K562 (cell line): Measurements from ENCODE around the gene PDGFC. TPM values are rescaled to one million over a fixed set of nuclear protein-coding genes. Genes with fewer than 3 reads are reported as not detected.

ENCODE experiments used
- ARHGAP35 ChIP-seq: fragments of 450-650 bp; IDR thresholded peaks from 2 replicates; pipeline ENCODE4 v1.6.1; 2018; ENCODE audit not compliant: partially characterized antibody
- GATAD2A ChIP-seq: fragments of 450-650 bp; IDR thresholded peaks from 2 replicates; pipeline ENCODE4 v1.6.1; 2017
- HNRNPUL1 ChIP-seq: fragments of 200-400 bp; formaldehyde crosslinking; IDR thresholded peaks from 2 replicates; pipeline ENCODE4 v1.6.1; 2017; ENCODE audit warnings: low read length
- JUND ChIP-seq, 2 experiments: IDR thresholded peaks; 2 replicates in 1 of 2; 3 replicates in 1 of 2; pipeline ENCODE4 v1.6.1; 2011; ENCODE audit warnings: borderline replicate concordance in 2 of 2, low read depth in 2 of 2, low read length in 2 of 2, improper control_type of control experiment in 1 of 2, missing biosample characterization in 1 of 2, missing genetic modification characterization in 1 of 2, missing genetic modification reagents in 1 of 2
- MCM5 ChIP-seq: fragments of 450-650 bp; IDR thresholded peaks from 2 replicates; pipeline ENCODE4 v1.6.1; 2016; ENCODE audit warnings: low read depth
- TAF15 ChIP-seq: fragments of 200-400 bp; formaldehyde crosslinking; IDR thresholded peaks from 2 replicates; pipeline ENCODE4 v1.6.1; 2017; ENCODE audit warnings: mild to moderate bottlenecking, low read depth, low read length, moderate library complexity
- ZNF644 ChIP-seq: fragments of 200-800 bp; sonication (Bioruptor generic); IDR thresholded peaks from 2 replicates; pipeline ENCODE4 v1.6.1; 2016; ENCODE audit warnings: low read depth, missing genetic modification characterization, missing compliant biosample characterization
- polyA plus RNA-seq, 8 experiments: library from polyadenylated mRNA; depleted of rRNA in 4 of 8; stranded (reverse) in 5 of 8; unstranded in 3 of 8; fragments of >200 nt; fragmentation: Nextera tagmentation in 2 of 8; fragmentation: Illumina TruSeq in 1 of 8; extraction: Ambion mirVana in 2 of 8; extraction: Trizol in 1 of 8; gene quantifications; 2 replicates each; pipeline versions ENCODE4 v1.2.1 to v1.2.3, GENCODE V29; 2011 to 2014; ENCODE audit warnings: inconsistent platforms in 1 of 8, missing spikeins in 1 of 8
- total RNA-seq, 7 experiments: library from RNA; depleted of rRNA in 6 of 7; stranded (reverse); fragments of >200 nt in 6 of 7; fragmentation: Illumina TruSeq in 2 of 7; extraction: Trizol in 2 of 7; gene quantifications; 2 replicates each; pipeline versions ENCODE4 v1.2.1 to v1.2.3, GENCODE V29; 2011 to 2021; ENCODE audit warnings: low replicate concordance in 1 of 7
- TF ChIP-seq, protein P1 (sequence below): fragments of 200-600 bp; sonication (generic); IDR thresholded peaks from one replicate; pipeline ENCODE4 v1.6.1; 2012; ENCODE audit warnings: mild to moderate bottlenecking, low read depth, low read length, inconsistent platforms

The PDGFC gene
- total and polyA plus RNA-seq, 9 of the 15 experiments (the other 6 are each of a cell fraction or from before 2014, with no cell fraction given) = not detected

- TF ChIP-seq, protein P1, sequence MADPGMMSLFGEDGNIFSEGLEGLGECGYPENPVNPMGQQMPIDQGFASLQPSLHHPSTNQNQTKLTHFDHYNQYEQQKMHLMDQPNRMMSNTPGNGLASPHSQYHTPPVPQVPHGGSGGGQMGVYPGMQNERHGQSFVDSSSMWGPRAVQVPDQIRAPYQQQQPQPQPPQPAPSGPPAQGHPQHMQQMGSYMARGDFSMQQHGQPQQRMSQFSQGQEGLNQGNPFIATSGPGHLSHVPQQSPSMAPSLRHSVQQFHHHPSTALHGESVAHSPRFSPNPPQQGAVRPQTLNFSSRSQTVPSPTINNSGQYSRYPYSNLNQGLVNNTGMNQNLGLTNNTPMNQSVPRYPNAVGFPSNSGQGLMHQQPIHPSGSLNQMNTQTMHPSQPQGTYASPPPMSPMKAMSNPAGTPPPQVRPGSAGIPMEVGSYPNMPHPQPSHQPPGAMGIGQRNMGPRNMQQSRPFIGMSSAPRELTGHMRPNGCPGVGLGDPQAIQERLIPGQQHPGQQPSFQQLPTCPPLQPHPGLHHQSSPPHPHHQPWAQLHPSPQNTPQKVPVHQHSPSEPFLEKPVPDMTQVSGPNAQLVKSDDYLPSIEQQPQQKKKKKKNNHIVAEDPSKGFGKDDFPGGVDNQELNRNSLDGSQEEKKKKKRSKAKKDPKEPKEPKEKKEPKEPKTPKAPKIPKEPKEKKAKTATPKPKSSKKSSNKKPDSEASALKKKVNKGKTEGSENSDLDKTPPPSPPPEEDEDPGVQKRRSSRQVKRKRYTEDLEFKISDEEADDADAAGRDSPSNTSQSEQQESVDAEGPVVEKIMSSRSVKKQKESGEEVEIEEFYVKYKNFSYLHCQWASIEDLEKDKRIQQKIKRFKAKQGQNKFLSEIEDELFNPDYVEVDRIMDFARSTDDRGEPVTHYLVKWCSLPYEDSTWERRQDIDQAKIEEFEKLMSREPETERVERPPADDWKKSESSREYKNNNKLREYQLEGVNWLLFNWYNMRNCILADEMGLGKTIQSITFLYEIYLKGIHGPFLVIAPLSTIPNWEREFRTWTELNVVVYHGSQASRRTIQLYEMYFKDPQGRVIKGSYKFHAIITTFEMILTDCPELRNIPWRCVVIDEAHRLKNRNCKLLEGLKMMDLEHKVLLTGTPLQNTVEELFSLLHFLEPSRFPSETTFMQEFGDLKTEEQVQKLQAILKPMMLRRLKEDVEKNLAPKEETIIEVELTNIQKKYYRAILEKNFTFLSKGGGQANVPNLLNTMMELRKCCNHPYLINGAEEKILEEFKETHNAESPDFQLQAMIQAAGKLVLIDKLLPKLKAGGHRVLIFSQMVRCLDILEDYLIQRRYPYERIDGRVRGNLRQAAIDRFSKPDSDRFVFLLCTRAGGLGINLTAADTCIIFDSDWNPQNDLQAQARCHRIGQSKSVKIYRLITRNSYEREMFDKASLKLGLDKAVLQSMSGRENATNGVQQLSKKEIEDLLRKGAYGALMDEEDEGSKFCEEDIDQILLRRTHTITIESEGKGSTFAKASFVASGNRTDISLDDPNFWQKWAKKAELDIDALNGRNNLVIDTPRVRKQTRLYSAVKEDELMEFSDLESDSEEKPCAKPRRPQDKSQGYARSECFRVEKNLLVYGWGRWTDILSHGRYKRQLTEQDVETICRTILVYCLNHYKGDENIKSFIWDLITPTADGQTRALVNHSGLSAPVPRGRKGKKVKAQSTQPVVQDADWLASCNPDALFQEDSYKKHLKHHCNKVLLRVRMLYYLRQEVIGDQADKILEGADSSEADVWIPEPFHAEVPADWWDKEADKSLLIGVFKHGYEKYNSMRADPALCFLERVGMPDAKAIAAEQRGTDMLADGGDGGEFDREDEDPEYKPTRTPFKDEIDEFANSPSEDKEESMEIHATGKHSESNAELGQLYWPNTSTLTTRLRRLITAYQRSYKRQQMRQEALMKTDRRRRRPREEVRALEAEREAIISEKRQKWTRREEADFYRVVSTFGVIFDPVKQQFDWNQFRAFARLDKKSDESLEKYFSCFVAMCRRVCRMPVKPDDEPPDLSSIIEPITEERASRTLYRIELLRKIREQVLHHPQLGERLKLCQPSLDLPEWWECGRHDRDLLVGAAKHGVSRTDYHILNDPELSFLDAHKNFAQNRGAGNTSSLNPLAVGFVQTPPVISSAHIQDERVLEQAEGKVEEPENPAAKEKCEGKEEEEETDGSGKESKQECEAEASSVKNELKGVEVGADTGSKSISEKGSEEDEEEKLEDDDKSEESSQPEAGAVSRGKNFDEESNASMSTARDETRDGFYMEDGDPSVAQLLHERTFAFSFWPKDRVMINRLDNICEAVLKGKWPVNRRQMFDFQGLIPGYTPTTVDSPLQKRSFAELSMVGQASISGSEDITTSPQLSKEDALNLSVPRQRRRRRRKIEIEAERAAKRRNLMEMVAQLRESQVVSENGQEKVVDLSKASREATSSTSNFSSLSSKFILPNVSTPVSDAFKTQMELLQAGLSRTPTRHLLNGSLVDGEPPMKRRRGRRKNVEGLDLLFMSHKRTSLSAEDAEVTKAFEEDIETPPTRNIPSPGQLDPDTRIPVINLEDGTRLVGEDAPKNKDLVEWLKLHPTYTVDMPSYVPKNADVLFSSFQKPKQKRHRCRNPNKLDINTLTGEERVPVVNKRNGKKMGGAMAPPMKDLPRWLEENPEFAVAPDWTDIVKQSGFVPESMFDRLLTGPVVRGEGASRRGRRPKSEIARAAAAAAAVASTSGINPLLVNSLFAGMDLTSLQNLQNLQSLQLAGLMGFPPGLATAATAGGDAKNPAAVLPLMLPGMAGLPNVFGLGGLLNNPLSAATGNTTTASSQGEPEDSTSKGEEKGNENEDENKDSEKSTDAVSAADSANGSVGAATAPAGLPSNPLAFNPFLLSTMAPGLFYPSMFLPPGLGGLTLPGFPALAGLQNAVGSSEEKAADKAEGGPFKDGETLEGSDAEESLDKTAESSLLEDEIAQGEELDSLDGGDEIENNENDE = no peak
- no peak for TF ChIP-seq JUND (IDR thresholded peaks at IDR 0.05; ENCODE audit: borderline replicate concordance, low read depth, low read length)
- TF ChIP-seq JUND (tag; IDR thresholded peaks at IDR 0.05; ENCODE audit: borderline replicate concordance, low read depth, low read length) = no peak
- no peak for TF ChIP-seq HNRNPUL1
- no peak for TF ChIP-seq ZNF644 (tag)
- TF ChIP-seq ARHGAP35 = no peak
- TF ChIP-seq TAF15 = no peak
- TF ChIP-seq MCM5 = no peak
- no peak for TF ChIP-seq GATAD2A
Observed at GRCh38 chr4:156969911-156970310, 1.7 kb downstream of the PDGFC start (continued).
